ENCODE data around the gene TNRC18.
"Not testable (repeated sequence)": the region's sequence is repeated elsewhere in the genome, so short reads cannot be mapped to it uniquely, and the experiment has no call there.

GRCh38 chr7:5273831-5274405, 149.7 kb downstream of the TNRC18 start:
- not testable (repeated sequence) for TF ChIP-seq CTCF (IDR thresholded peaks at IDR 0.05; ENCODE audit: poor library complexity, severe bottlenecking); POLR2AphosphoS5 (IDR thresholded peaks at IDR 0.05); MXI1 (conservative IDR thresholded peaks at IDR 0.05; ENCODE audit: poor library complexity, severe bottlenecking); EP300 (conservative IDR thresholded peaks at IDR 0.05; ENCODE audit: poor library complexity, severe bottlenecking)
- TF ChIP-seq, protein P1, sequence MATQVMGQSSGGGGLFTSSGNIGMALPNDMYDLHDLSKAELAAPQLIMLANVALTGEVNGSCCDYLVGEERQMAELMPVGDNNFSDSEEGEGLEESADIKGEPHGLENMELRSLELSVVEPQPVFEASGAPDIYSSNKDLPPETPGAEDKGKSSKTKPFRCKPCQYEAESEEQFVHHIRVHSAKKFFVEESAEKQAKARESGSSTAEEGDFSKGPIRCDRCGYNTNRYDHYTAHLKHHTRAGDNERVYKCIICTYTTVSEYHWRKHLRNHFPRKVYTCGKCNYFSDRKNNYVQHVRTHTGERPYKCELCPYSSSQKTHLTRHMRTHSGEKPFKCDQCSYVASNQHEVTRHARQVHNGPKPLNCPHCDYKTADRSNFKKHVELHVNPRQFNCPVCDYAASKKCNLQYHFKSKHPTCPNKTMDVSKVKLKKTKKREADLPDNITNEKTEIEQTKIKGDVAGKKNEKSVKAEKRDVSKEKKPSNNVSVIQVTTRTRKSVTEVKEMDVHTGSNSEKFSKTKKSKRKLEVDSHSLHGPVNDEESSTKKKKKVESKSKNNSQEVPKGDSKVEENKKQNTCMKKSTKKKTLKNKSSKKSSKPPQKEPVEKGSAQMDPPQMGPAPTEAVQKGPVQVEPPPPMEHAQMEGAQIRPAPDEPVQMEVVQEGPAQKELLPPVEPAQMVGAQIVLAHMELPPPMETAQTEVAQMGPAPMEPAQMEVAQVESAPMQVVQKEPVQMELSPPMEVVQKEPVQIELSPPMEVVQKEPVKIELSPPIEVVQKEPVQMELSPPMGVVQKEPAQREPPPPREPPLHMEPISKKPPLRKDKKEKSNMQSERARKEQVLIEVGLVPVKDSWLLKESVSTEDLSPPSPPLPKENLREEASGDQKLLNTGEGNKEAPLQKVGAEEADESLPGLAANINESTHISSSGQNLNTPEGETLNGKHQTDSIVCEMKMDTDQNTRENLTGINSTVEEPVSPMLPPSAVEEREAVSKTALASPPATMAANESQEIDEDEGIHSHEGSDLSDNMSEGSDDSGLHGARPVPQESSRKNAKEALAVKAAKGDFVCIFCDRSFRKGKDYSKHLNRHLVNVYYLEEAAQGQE (IDR thresholded peaks at IDR 0.05; ENCODE audit: borderline replicate concordance): not testable (repeated sequence)
